Cardiac muscle cell (in vitro differentiated cells and primary cell): ENCODE results near the gene ECHS1. TPM values are rescaled to one million over a fixed set of nuclear protein-coding genes. Genes with fewer than 3 reads are reported as not detected.

Source experiments
- DNase-seq, 2 donors: peaks; one replicate each; pipeline versions ENCODE4 v3.0.0 to v3.0.0-alpha.2; 2010 to 2017; ENCODE audit warnings: low read depth in 1 of 2, low spot score in 1 of 2
- H3K27ac ChIP-seq: fragments of 200-600 bp; sonication (generic); 2 replicates; pipeline ENCODE4 v1.5.1; 2016
- H3K27me3 ChIP-seq: fragments of 200-600 bp; sonication (generic); 2 replicates; pipeline ENCODE4 v1.6.0; 2016; ENCODE audit warnings: control low read depth
- H3K36me3 ChIP-seq: fragments of 200-600 bp; sonication (generic); 2 replicates; pipeline ENCODE4 v1.5.1; 2016; ENCODE audit warnings: control low read depth
- H3K4me1 ChIP-seq: fragments of 200-600 bp; sonication (generic); 2 replicates; pipeline ENCODE4 v1.8.1; 2017; ENCODE audit warnings: low read depth, mild to moderate bottlenecking, mixed run types
- H3K4me3 ChIP-seq: fragments of 200-600 bp; sonication (generic); 2 replicates; pipeline ENCODE4 v1.5.1; 2016; ENCODE audit warnings: mild to moderate bottlenecking
- H3K9me3 ChIP-seq: fragments of 200-600 bp; sonication (generic); 2 replicates; pipeline ENCODE4 v1.5.1; 2017; ENCODE audit warnings: low read depth, mild to moderate bottlenecking, control low read depth
- CTCF ChIP-seq: IDR thresholded peaks from 2 replicates; pipeline ENCODE4 v1.5.1; 2012; ENCODE audit warnings: low read depth, mild to moderate bottlenecking, low read length
- polyA plus RNA-seq: library from polyadenylated mRNA; unstranded; fragments of >200 nt; fragmentation: Nextera tagmentation; extraction: Ambion mirVana; gene quantifications from 2 replicates; pipeline ENCODE4 v1.2.1, GENCODE V29; 2016
- total RNA-seq: library from RNA; depleted of rRNA; stranded (reverse); fragments of >200 nt; gene quantifications from 2 replicates; pipeline ENCODE4 v1.2.3, GENCODE V29; 2016

ECHS1 gene
- total and polyA plus RNA-seq, 2 experiments from 2014 or later = 111 to 243 TPM

- no peak for TF ChIP-seq CTCF
- Histone ChIP-seq H3K36me3 (peaks cover 55% of the 10 kb centered on the region), H3K9me3 (no peaks in the 10 kb centered on the region), H3K27ac (no peak overlapping the region), H3K4me1 (no peaks in the 10 kb centered on the region), H3K4me3 (no peak overlapping the region), H3K27me3 (no peaks in the 10 kb centered on the region)
- DNase-seq = no peak
Measured at GRCh38 chr10:133365461-133366129, 7.6 kb downstream of the ECHS1 start.

GRCh38 chr10:133364645-133365431 is 8.3 kb downstream of the ECHS1 start:
- Histone ChIP-seq H3K27ac (no peak overlapping the region), H3K27me3 (no peaks in the 10 kb centered on the region), H3K36me3 (peaks cover 50% of the 10 kb centered on the region), H3K4me3 (no peak overlapping the region), H3K9me3 (no peaks in the 10 kb centered on the region), H3K4me1 (no peaks in the 10 kb centered on the region)
- TF ChIP-seq CTCF = no peak
- DNase-seq = no peak

- H3K4me1 ChIP-seq = peaks cover 5% of the 10 kb centered on the region
- TF ChIP-seq CTCF = no peak
- H3K36me3 ChIP-seq = peaks cover 35% of the 10 kb centered on the region
Measured at GRCh38 chr10:133362846-133363245, 10.3 kb downstream of the ECHS1 start.

GRCh38 chr10:133361773-133362441 is 11.2 kb downstream of the ECHS1 start:
- no peak for DNase-seq
- Histone ChIP-seq H3K27me3 (no peaks in the 10 kb centered on the region), H3K4me3 (no peak overlapping the region), H3K36me3 (peaks cover 33% of the 10 kb centered on the region), H3K4me1 (peaks cover 5% of the 10 kb centered on the region), H3K27ac (peak overlapping the region; percentile 34), H3K9me3 (no peaks in the 10 kb centered on the region)
- TF ChIP-seq CTCF = no peak

More at GRCh38 chr10:133362846-133363245, 10.3 kb downstream of the ECHS1 start:
- no peak for DNase-seq
- Histone ChIP-seq H3K9me3 (no peaks in the 10 kb centered on the region), H3K4me3 (no peak overlapping the region), H3K27me3 (no peaks in the 10 kb centered on the region), H3K27ac (no peak overlapping the region)

- peaks cover 5% of the 10 kb centered on the region for H3K4me1 ChIP-seq
- no peaks in the 10 kb centered on the region for H3K9me3 ChIP-seq
- TF ChIP-seq CTCF = no peak
- H3K27me3 ChIP-seq = no peaks in the 10 kb centered on the region
- H3K36me3 ChIP-seq = peaks cover 27% of the 10 kb centered on the region
- no peak for DNase-seq
- H3K27ac ChIP-seq = peak overlapping the region; percentile 34
- H3K4me3 ChIP-seq = no peak overlapping the region
Measured at GRCh38 chr10:133361227-133361626, 11.9 kb downstream of the ECHS1 start.
